Stimulated activated naive CD8-positive, alpha-beta T cell treated with anti-CD3 and anti-CD28 coated beads, Interleukin-15, amount 100 ng/mL, for 72 hours (primary cell): ENCODE data around the gene P2RY8.
"Not testable (repeated sequence)": the region's sequence is repeated elsewhere in the genome, so short reads cannot be mapped to it uniquely, and the experiment has no call there.

Source experiments
- ATAC-seq: fragments of 150-1000 bp; cut with Tn5 transposase; 2 replicates; pipeline ENCODE4 v1.10.0; 2021; ENCODE audit warnings: mild to moderate bottlenecking, moderate library complexity
- DNase-seq, 2 donors: peaks; one replicate each; pipeline ENCODE4 v3.0.0; 2021 to 2022
- H3K27ac Mint-ChIP-seq, 2 donors: one replicate each; pipeline ENCODE4 v1.8.0; 2022; ENCODE audit warnings: mild to moderate bottlenecking in 2 of 2, mixed read lengths in 2 of 2, moderate library complexity in 2 of 2
- H3K27me3 Mint-ChIP-seq: one replicate; pipeline ENCODE4 v1.8.0; 2022; ENCODE audit warnings: mixed read lengths
- H3K4me1 Mint-ChIP-seq: one replicate; pipeline ENCODE4 v1.8.0; 2022; ENCODE audit warnings: mild to moderate bottlenecking, mixed read lengths
- H3K4me3 Mint-ChIP-seq, 2 donors: one replicate each; pipeline ENCODE4 v1.8.0; 2022; ENCODE audit warnings: mild to moderate bottlenecking in 2 of 2, mixed read lengths in 2 of 2, moderate library complexity in 1 of 2
- H3K9me3 Mint-ChIP-seq, 2 donors: one replicate each; pipeline ENCODE4 v1.8.0; 2022; ENCODE audit warnings: mixed read lengths in 2 of 2

Gene P2RY8

DNA sequence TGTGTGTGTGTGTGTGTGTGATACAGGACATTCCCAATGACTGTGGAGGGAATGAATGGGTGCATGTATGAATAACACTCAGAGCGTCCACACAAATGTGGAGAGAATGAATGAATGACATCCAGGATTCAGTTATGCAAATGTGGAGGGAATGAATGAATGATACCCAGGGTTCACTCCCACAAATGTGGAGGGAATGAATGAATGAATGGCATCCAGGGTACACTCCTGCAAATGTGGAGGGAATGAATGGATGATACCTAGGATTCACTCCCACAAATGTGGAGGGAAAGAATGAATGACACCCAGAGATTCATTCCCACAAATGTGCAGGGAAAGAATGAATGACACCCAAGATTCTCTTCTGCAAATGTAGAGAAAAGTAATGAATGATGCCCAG lies 48.2 kb downstream of the P2RY8 start:
- ATAC-seq (no peak), DNase-seq (no peak)
- peaks cover 54% of the 10 kb centered on the region for H3K4me1 Mint-ChIP-seq
- no peak overlapping the region for H3K4me3 Mint-ChIP-seq
- no peaks in the 10 kb centered on the region for H3K27me3 Mint-ChIP-seq
- H3K9me3 Mint-ChIP-seq, result peaks cover 15 to 20% of the 10 kb centered on the region in 2 donors
- H3K27ac Mint-ChIP-seq, result no peak overlapping the region

DNA sequence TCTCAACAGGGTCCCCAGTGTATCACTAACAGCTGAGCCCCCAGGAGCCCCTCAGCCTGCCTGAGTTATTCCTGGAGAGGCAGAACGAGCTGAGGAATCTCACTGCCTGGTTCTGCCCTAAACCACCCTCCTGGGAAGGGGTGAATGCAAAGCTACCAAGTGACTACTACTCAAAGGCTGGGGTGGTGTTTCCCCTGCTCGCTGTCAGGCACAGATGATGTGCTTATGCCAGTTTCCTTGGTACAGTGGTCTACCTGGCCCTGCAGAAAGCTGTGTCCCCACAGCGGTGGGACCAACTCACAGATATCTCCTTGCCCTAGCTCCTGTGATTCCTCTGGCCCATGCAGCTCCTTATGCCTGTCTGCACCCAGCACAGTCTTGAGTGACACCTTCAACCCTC lies 48.8 kb downstream of the P2RY8 start:
- Mint-ChIP-seq H3K4me3 (peak overlapping the region in 1 of 2 donors; percentile 41), H3K4me1 (peaks cover 54% of the 10 kb centered on the region), H3K27me3 (no peaks in the 10 kb centered on the region), H3K27ac (peak overlapping the region in 1 of 2 donors; percentile 65), H3K9me3 (peaks cover 15 to 20% of the 10 kb centered on the region in 2 donors)
- ATAC-seq, result no peak
- peak in 1 of 2 donors; percentile 9 for DNase-seq

DNA sequence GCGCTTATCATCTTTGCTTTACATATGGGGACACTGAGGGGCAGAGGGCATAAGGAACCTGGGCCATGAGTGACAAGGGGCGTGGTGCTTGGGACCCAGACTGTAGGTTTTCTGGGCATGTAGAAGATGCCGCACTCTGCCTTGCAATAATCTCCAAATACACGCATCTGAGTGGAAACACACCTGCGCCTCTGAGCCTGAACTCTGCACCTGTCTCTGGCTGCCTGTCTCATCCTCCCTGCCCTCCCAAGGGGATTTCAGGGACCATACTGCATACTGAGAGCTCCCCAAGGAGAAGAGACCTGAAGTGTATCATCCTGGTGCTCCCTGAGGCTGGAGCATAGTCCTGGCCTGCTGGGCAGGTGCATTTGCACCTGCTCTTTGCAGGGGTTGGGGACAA lies 49.6 kb downstream of the P2RY8 start:
- Mint-ChIP-seq H3K27ac (peak overlapping the region in 1 of 2 donors; percentile 95), H3K27me3 (no peaks in the 10 kb centered on the region), H3K4me3 (no peak overlapping the region), H3K9me3 (peaks cover 15 to 20% of the 10 kb centered on the region in 2 donors), H3K4me1 (peaks cover 51% of the 10 kb centered on the region)
- ATAC-seq (no peak), DNase-seq (peak in 1 of 2 donors; percentile 6)

DNA sequence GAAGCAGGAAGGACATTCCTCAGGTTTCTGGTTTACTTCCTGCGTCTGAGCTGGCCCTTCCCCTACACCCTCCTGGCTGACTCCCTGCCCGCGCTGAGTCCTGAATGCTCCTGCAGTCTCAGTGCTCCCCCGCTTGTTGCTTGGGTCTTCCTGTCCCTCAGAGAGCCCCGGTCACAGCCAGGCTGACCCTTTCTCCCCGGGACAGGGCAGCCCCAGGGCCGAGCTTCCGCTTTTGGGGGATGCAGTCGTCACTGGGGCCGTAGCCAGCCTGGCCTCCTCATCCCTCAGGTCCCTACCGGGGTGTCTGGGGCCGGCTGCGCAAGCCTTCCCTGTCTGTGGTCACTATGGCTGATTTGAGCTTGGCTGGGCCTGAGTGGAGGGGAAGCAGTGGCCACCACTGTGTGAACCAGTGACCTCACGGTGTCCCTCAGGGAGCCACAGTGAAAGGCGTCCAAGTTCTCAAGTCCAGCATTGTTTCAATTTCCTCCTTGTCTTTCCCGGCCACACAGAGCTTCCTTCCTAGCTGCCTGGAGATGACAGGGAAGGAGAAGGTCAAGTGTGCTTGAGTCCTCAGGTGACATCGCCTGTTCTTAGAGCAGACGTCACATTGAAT lies 50.1 kb downstream of the P2RY8 start:
- no peak for ATAC-seq
- Mint-ChIP-seq H3K4me1 (peaks cover 51% of the 10 kb centered on the region), H3K27ac (peak overlapping the region in 1 of 2 donors; percentile 95), H3K9me3 (peaks cover 10 to 16% of the 10 kb centered on the region in 2 donors), H3K27me3 (no peaks in the 10 kb centered on the region), H3K4me3 (no peak overlapping the region)
- peak in 1 of 2 donors; percentile 7 for DNase-seq

DNA sequence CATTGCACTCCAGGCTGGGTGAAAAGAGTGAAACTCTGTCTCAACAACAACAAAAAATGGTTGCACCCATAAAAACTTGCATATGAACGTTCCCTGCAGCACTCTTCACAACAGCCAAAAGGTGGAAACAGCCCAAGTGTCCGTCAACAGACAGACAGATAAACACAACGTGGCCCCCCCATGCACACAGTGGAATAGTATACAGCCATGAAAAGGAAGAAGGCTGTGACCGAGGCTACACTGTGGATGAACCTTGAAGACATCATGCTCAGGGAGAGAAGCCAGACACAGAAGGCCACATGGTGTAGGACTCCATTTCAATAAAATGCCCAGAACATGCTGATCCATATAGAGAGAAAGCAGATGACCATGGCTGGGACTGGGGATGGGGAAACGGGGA lies 50.8 kb downstream of the P2RY8 start:
- no peak for ATAC-seq
- Mint-ChIP-seq H3K9me3 (peaks cover 3 to 9% of the 10 kb centered on the region in 2 donors), H3K27ac (no peak overlapping the region), H3K4me1 (peaks cover 56% of the 10 kb centered on the region), H3K27me3 (no peaks in the 10 kb centered on the region), H3K4me3 (no peak overlapping the region)
- DNase-seq, result no peak

DNA sequence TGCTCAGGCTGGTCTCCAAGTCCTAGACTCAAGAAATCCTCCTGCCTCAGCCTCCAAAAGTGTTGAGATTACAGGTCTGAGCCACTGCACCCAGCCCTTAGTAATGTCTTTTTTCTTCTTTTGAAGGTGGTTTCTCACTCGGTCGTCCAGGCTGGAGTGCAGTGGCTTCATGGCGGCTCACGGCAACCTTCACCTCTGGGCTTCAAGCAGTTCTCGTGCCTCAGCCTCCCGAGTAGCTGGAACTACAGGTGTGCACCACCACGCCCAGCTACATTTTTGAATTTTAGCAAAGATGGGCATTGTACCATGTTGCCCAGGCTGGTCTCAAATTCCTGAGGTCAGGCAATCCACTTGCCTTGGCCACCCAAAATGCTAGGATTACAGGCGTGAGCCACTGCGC lies 52.0 kb downstream of the P2RY8 start:
- H3K27me3 Mint-ChIP-seq, result no peaks in the 10 kb centered on the region
- H3K27ac Mint-ChIP-seq, result no peak overlapping the region
- no peak for ATAC-seq
- H3K4me3 Mint-ChIP-seq, result no peak overlapping the region
- H3K4me1 Mint-ChIP-seq, result peaks cover 68% of the 10 kb centered on the region
- H3K9me3 Mint-ChIP-seq, result peaks cover 0 to 8% of the 10 kb centered on the region in 2 donors
- DNase-seq, result peak in 1 of 2 donors; percentile 7

DNA sequence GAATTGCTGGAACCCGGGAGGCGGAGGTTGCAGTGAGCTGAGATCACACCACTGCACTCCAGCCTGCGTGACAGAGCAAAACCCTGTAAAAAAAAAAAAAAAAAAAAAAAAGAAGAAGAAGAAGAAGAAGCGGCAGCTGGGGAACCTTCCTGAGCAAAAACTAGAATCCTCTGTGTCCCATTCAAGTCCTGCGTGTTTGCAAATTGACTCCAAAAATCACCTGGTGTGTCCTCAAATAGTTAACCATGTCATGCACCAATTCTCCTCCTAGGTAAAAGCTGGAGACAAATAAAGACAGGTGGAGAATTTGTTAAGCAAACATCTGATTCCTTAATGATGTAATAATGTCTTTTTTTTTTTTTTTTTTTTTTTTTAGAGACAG lies 52.4 kb downstream of the P2RY8 start:
- peaks cover 3 to 11% of the 10 kb centered on the region in 2 donors for H3K9me3 Mint-ChIP-seq
- H3K27me3 Mint-ChIP-seq, result no peaks in the 10 kb centered on the region
- no peak overlapping the region for H3K4me3 Mint-ChIP-seq
- peaks cover 72% of the 10 kb centered on the region for H3K4me1 Mint-ChIP-seq
- no peak overlapping the region for H3K27ac Mint-ChIP-seq
- no peak for ATAC-seq
- DNase-seq, result peak in 1 of 2 donors; percentile 4

DNA sequence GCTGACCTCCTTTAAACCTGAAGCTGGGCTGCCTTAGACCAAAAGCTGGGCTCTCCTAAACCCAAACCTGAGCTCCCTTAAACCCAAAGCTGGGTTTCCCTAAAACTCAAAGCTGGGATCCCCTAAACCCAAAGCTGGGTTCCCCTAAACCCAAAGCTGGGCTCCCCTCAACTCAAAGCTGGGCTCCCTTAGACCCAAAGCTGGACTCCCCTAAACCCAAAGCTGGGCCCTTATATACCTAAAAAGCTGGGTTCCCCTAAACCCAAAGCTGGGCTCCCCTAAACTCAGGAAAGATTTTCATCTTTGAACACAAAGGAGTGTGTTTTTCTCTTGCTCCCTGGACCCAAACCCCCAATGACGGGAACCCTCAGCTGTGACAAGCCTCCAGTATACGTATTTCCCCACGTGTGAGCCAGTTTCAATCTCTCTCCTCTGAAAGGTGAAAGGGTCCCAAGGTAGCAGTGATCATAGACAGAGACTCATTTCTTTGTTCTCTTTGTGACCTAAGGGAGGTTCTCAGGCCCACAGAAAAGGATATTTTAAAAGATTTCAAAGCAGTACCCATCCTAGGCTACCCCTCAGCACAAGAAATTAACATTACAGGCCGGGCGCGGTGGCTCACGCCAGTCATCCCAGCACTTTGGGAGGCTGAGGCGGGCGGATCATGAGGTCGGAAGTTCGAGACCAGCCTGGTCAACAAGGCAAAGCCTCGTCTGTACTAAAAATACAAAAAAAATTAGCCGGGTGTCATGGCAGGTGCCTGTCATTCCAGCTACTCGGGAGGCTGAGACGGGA lies 52.9 kb downstream of the P2RY8 start:
- peak; percentile 26 for ATAC-seq
- peaks cover 78% of the 10 kb centered on the region for H3K4me1 Mint-ChIP-seq

DNA sequence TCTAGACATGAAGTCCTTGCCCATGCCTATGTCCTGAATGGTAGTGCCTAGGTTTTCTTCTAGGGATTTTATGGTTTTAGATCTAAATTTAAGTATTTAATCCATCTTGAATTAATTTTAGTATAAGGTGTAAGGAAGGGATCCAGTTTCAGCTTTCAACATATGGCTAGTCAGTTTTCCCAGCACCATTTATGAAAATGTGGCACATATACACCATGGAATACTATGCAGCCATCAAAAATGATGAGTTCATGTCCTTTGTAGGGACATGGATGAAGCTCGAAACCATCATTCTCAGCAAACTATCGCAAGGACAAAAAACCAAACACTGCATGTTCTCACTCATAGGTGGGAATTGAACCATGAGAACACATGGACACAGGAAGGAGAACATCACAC lies 54.5 kb downstream of the P2RY8 start:
- Mint-ChIP-seq H3K4me3 (peak overlapping the region; percentile 71 to 89), H3K27ac (peak overlapping the region; percentile 99 to 100), H3K9me3 (peaks cover 13 to 21% of the 10 kb centered on the region in 2 donors), H3K4me1 (peaks cover 84% of the 10 kb centered on the region)
- not testable (repeated sequence) for H3K27me3 Mint-ChIP-seq, ATAC-seq, DNase-seq

More for the DNA sequence above, 52.9 kb downstream of the P2RY8 start:
- Mint-ChIP-seq H3K27me3 (no peaks in the 10 kb centered on the region), H3K9me3 (peaks cover 9 to 17% of the 10 kb centered on the region in 2 donors), H3K4me3 (peak overlapping the region; percentile 46 to 63), H3K27ac (peak overlapping the region; percentile 59 to 95)
- peak in 1 of 2 donors; percentile 57 for DNase-seq

DNA sequence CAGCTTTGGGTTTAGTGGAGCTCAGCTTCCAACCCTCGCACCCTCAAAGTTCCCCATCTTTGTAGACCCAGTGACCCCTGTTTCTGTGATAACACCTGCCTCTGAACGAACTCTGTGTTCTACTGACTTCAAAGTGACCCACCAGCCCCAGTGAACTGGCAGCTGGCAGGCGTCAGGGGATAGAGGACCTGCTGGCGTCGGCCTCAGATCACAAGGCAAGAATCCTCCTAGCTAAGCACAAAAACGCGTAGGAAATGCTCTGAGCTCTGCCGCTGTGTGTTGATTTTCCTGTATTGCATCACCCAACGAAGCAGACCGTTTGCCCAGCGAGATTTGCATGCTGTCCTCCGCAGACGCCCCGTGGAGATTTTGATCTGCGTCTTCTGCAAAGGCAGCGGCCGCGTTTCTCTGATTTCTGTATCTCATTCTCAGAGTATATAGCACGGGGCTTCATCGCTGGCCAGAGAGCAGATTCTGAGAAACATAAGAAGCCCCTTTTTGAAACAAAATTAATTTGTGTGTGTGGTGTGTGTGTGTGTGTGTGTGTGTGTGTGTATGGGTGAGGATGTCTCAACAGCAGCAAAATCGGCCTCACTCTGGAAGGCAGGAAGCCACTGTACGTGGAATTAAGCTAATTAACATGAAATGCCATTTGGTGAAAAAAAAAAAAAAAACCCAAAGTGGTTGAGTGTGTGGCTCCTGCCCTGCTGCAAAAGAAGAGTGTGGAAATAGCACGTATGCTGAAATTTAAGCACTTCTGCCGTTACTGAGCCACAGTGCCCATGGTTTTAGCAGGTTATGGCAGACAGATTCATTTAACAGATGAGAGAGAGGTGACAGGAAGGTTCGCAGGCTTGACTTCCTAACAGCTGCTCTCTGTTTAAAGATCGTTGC lies 55.1 kb downstream of the P2RY8 start:
- peak overlapping the region; percentile 99 to 100 for H3K27ac Mint-ChIP-seq
- peaks cover 13 to 26% of the 10 kb centered on the region in 2 donors for H3K9me3 Mint-ChIP-seq
- peaks cover 84% of the 10 kb centered on the region for H3K4me1 Mint-ChIP-seq
- peak; percentile 87 to 95 for DNase-seq
- H3K4me3 Mint-ChIP-seq, result peak overlapping the region; percentile 71 to 89
- no peaks in the 10 kb centered on the region for H3K27me3 Mint-ChIP-seq
- peak; percentile 89 for ATAC-seq

DNA sequence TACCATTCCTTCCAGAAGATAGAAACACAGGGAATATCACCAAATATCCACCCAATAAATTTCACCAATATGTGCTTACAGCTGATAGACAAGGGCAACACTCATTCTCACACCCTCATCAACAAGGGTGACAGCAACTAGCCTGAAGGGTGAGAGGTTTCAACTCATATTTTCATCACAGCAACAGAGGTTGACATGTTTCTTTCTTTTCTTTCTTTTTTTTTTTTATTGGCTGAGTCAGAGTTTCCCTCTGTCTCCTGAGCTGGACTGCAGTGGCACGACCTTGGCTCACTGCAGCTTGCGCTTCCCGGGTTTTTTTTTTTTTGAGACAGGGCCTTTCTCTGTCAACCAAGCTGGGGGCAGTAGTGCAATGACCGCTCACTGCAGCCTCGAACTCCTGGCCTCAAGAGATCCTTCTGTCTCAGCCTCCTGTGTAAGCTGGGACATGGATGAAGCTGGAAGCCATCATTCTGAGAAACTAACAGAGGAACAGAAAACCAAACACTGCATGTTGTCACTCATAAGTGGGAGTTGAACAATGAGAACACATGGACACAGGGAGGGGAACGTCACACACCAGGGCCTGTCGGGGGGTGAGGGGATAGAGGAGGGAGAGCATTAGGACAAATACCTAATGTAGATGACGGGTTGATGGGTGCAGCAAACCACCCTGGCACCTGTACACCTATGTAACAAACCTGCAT lies 56.8 kb downstream of the P2RY8 start:
- peak in 1 of 2 donors; percentile 15 for DNase-seq
- Mint-ChIP-seq H3K4me1 (peaks cover 83% of the 10 kb centered on the region), H3K4me3 (peak overlapping the region; percentile 57 to 65), H3K27ac (peak overlapping the region; percentile 99 to 100), H3K9me3 (peaks cover 18 to 26% of the 10 kb centered on the region in 2 donors), H3K27me3 (no peaks in the 10 kb centered on the region)
- ATAC-seq, result no peak

DNA sequence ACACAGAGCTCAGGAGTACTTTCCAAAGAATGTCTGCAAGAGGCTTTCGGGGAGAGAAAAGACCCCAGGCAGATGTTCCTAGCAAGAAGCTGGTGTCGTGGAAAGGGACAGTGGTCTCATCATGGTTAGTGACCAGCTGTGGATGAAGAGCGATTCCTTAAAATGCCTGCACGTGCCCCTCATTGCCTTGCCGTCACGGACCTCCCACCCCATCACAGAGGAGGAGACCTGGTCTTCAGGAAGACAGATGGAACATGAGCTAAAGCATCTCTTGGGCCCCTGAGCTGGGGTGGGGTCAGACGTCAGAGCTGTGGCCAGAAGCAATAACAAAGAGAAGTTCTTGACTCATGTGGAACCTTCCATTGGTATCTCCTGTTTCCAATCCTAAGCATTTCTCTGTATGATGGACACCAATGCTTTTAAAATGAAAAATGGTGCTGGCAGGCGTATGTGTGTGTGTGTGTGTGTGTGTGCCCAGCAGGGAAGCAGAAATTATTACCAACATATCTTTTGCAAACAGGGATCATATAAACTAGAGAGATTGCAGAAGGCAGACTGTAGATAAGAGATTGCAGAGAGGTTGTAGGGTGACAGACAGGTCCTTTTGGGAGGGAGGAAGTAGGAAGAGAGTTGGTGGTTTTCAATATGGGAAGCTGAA lies 59.1 kb downstream of the P2RY8 start:
- peak overlapping the region; percentile 1 to 48 for H3K4me3 Mint-ChIP-seq
- peak overlapping the region in 1 of 2 donors; percentile 55 for H3K27ac Mint-ChIP-seq
- peaks cover 84% of the 10 kb centered on the region for H3K4me1 Mint-ChIP-seq
- ATAC-seq (no peak), DNase-seq (peak in 1 of 2 donors; percentile 51)
- no peaks in the 10 kb centered on the region for H3K27me3 Mint-ChIP-seq
- H3K9me3 Mint-ChIP-seq, result peaks cover 41 to 49% of the 10 kb centered on the region in 2 donors

DNA sequence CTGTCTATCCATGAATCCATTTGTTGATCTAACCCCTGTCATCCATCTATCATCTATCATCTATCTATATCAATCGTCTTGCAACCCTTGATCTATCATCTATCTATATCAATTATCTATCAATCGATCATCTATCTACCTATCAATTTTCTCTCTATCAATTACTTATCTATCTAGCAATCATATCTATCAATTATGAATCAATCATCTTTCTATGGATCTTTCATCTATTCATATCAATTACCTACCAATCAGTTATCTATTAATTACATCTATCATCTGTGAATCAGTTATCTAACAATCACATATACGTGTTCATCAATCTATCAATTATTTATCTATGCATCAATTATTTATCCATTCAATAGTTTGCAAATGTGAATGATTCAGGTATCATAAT lies 59.8 kb downstream of the P2RY8 start:
- ATAC-seq (no peak), DNase-seq (no peak)
- Mint-ChIP-seq H3K9me3 (peaks cover 48 to 56% of the 10 kb centered on the region in 2 donors), H3K4me3 (peak overlapping the region in 1 of 2 donors; percentile 48), H3K4me1 (peaks cover 87% of the 10 kb centered on the region), H3K27ac (no peak overlapping the region), H3K27me3 (no peaks in the 10 kb centered on the region)

DNA sequence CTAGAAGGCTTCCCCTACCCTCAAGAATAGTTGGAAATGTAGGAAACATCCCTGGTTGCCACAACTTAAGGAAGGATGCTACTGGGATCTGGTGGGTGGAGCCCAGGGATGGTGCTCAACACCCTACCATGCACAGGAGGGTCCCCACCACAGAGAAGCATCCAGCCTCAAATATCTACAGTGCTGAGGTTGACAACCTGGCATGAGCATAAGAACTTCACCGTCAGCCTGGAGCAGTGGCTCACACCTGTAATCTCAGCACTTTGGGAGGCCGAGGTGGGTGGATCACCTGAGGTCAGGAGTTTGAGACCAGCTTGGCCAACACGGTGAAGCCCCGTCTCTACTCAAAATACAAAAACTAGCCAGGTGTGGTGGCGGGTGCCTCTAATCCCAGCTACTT lies 60.3 kb downstream of the P2RY8 start:
- Mint-ChIP-seq H3K9me3 (peaks cover 53 to 61% of the 10 kb centered on the region in 2 donors), H3K4me3 (no peak overlapping the region), H3K4me1 (peaks cover 87% of the 10 kb centered on the region), H3K27ac (no peak overlapping the region), H3K27me3 (no peaks in the 10 kb centered on the region)
- peak in 1 of 2 donors; percentile 9 for DNase-seq
- no peak for ATAC-seq
